NCI-H345 treated with DMSO at 0.1 percent for 48 hours (cell line): ENCODE data around the gene CFAP299.
"Not testable (repeated sequence)": the region's sequence is repeated elsewhere in the genome, so short reads cannot be mapped to it uniquely, and the experiment has no call there.

ENCODE experiments used
- DNase-seq: peaks from one replicate; lab custom pipeline; 2025; ENCODE audit not compliant: unreplicated experiment; lab: John Stamatoyannopoulos, UW

The CFAP299 gene

DNA sequence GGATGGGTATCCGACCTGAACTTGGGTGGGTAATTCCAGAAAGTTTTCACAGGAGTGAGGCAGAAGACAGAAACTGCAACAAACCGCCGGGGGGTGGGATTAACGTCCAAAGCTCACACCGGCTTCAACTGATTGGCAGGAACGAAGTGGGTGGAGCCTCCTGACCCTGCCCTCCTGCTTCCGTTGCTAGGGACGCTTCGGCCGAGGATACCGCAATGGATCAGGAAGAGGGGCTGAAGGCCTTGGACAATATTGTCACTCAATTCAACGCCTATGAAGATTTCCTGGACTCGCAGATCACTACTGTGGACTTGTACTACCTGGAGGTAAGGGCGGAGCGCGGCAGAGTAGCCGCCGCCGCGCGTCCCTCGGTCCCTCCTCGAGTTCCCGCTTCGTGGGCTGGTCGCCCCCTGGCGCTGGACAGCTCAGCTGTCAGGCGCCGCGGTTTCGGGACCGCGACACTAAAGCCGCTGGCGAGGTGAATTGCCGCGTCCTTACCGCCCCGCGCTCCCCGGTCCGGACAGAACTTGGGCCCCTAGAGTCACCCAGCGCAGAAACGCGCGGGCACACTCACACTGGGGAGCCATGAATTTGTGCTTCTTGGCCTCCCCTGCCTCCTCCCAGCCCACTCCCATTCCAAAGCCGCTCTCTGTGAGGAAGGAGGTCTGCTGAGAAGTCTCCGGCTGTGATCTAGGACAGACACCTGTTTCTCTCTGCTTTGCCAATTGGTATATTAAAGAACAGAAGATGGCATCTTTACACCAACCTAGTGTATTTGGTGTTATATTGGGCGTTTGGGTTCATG lies at the start of gene CFAP299:
Gene CFAP299 (plus strand): TSS at position 177 of the 805 bp plus-strand sequence.
- DNase-seq: peak; percentile 70

DNA sequence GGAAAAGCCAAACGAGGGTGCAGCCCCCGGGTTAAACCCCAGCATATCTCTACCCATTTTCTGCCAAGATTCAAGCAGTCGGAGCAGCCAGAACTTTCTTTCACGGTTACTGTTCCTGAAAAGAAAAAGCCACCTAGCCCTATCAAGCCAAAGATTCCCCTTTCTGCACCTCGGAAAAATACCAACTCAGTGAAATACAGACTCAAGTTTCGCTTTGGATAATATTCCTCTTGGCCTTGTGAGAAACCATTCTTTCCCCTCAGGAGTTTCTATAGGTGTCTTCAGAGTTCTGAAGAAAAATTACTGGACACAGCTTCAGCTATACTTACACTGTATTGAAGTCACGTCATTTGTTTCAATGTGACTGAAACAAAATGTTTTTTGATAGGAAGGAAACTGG lies 49.1 kb upstream of the CFAP299 start:
- no peak for DNase-seq

DNA sequence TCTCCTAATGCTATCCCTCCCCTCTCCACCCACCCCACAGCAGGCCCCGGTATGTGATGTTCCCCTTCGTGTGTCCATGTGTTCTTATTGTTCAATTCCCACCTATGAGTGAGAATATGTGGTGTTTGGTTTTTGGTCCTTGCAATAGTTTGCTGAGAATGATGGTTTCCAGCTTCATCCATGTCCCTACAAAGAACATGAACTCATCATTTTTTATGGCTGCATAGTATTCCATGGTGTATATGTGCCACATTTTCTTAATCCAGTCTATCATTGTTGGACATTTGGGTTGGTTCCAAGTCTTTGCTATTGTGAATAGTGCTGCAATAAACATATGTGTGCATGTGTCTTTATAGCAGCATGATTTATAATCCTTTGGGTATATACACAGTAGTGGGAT lies 44.9 kb upstream of the CFAP299 start:
- DNase-seq: not testable (repeated sequence)

DNA sequence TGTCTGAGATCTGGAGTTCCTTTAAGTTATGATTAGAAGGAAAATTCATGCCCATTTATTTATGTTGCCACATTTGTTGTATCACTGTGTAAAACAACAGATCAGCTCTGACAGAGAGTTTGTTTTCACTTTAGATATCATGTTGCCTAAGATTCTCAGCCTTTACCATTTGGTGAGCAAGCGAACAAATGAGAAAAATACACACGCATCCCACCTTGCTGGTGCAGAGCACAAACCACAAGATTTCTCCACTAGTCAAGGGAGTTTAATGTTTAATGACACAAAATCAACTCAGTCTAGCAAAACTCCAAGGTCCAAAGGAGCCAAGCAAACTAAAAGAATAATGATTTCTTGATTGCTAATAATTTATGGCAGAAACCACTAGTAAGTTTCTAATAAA lies 41.3 kb upstream of the CFAP299 start:
- DNase-seq: no peak

DNA sequence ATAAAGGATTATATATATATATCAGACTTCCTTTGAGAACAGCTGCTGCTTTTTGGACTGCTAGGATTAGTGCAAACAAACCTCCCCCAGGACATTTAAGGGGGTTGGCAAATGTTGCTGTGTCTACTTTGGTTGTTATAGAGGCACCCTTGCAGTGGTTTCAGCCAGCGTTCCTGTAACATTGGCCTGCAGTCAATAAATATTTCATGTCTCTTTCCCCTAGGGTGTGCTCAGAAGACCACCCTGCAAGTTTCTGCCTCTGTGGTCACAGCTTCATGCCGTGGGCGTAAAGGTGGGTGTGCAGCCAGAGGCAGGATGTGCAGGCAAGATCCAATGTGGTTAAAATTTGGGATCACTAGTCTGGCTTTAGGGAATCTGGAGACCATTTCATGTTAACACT lies 40.2 kb upstream of the CFAP299 start:
- no peak for DNase-seq

DNA sequence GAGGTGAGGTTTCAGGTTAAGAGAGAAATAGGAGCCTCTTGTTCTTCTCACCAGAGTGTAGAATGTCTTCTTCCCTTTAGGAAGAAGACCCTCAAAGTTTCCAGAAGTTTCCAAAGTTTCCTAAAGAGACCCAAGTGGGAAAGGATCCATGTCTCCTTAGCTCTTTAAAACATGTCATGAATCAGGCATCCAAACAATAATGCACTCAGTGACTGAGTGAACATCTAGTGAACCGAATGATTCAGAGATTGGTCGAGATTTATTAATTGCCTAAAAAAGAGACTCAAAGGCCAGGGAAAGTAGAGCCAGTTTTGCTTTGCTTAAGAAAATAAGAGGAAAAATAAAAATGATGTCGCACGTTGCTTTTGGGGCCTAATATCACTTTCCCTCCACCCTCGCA lies 39.7 kb upstream of the CFAP299 start:
- DNase-seq: no peak

DNA sequence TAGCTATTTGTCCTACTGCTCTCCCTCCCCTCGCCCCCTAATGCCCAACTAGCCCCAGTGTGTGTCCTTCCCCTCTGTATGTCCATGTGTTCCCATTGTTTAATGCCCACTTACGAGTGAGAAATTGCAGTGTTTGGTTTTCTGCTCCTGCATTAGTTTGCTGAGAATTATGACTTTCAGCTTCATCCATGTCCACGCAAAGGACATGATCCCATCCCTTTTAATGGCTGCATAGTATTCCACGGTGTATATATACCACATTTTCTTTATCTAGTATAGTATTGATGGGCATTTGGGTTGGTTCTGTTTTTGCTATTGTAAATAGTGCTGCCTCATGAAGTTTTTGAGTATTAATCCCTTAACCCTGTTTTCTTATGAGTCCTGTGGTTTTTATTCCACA lies 33.6 kb upstream of the CFAP299 start:
- no peak for DNase-seq

DNA sequence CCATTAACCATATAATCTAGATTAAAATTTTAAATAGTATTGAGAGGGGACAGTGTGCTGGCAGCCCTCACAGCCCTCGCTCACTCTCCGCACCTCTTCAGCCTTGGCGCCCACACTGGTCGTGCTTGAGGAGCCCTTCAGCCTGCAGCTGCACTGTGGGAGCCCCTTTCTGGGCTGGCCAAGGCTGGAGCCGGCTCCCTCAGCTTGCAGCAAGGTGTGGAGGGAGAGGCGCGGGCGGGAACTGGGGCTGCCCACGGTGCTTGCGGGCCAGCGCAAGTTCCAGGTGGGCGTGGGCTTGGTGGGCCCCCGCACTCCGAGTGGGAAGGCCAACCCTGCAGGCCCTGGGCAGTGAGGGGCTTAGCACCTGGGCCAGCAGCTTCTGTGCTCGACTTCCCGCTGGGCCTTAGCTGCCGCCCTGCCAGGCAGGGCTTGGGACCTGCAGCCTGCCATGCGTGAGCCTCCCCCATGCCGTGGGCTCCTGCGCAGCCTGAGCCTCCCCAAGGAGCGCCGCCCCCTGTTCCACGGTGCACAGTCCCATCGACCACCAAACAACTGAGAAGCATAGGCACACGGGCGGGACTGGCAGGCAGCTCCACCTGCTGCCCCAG lies 32.8 kb upstream of the CFAP299 start:
- no peak for DNase-seq

DNA sequence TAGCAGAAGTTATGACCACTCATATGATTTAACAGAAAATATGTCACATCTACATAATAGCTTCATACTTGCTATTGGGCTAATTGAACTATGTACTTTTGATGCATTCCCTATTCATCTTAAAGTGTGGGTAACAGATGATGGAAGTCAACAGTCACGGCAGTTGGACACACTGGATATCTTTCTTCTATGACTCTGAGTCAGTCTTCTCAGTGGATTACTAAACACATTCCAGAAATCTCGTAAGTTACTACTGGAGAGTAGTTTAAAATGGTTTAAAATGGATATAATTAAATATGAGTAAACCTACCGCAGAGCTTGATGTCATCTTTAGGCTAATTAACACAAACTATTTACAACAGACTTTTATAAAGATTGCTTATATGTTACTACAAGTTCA lies 30.1 kb upstream of the CFAP299 start:
- no peak for DNase-seq

DNA sequence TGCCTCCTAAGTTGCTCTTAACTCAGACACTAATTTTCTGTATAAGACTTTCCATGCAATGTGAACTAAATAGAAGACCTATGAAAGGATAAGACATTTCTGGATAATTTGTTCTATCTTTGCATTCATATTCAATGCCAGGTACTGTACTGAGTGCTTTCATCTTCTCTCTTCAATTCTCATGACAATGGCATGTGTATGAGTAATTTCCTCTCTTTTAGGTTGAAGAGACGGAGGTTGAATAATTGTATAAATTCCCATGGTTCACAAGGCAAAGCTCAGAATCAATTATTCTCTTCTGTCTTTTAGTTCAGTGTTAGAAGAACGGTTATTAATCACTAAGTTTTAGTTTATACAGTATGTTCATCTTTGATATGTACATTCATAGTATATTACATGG lies 29.3 kb upstream of the CFAP299 start:
- DNase-seq: no peak

DNA sequence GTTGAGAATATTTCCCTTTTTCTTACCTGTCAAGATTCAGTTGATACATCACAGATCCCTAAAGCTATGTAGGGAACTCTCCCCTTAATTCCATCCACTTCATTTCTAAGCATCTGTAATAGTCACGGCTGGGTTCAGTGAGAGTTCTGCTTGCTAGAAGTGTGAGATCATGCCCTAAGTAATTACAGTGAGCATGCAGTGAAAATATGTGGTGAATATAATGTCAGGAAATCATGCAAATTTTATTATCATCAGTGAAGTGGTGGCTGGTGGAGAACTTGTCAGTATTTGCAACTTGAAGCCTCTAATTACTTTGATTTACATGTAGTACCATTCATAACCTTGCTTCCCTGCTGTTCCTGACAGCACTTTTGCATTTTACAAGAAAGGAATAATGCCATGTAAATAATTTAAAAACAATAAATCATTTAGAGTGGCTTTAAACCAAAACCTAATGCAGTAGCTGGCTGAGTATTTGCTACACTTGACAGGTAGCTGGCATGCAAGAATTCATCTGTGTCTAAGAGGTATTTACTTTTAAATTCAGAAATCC lies 28.3 kb upstream of the CFAP299 start:
- peak; percentile 57 for DNase-seq

DNA sequence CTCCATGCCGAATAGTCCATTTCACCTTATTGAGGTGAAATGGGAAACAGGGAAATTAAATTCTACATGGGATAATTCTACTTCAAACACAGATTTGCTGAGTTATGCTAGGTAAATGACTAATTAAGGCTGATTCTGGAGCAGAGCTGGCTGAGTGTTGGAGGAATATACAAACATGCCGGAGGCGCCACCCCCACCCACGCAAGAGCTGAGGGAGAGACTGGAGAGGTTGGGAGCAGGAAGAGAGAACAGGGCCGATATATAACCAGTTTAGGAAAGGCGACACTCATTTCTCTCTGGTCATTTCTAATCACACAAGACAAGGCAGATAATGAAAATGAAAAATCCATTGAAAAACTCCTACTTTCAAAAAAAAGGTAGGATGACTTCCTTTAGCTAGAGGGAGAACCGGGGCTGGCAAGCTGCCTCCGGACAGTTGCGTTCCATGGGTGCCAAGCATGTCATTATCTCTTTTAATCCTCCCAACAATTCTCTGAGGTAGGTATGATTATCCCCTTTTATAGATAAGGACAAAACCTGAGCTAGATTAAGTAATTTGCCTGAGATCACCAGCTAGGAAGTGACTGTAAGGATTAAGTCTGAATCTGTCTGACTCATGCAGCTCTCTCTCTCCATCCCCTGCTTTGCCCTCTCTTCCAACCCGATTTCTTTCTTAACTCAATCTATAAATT lies 27.6 kb upstream of the CFAP299 start:
- DNase-seq: no peak

DNA sequence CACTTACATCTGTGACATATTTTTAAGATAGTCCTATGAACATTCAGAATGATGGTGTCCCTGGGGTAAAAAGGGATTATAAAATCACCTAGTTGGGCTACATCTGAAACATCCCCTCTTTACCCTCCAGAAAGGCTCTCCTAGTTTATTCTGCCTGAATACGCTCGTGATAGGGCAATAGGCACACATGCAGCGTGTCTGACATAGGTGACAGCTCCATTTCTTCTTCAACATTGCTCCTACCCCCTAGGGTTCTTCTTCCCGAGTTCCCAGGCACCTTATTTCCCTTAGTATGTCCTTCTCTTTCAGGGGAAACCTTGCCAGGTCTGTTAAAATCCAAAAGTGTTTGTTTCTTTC lies 27.1 kb upstream of the CFAP299 start:
- no peak for DNase-seq

DNA sequence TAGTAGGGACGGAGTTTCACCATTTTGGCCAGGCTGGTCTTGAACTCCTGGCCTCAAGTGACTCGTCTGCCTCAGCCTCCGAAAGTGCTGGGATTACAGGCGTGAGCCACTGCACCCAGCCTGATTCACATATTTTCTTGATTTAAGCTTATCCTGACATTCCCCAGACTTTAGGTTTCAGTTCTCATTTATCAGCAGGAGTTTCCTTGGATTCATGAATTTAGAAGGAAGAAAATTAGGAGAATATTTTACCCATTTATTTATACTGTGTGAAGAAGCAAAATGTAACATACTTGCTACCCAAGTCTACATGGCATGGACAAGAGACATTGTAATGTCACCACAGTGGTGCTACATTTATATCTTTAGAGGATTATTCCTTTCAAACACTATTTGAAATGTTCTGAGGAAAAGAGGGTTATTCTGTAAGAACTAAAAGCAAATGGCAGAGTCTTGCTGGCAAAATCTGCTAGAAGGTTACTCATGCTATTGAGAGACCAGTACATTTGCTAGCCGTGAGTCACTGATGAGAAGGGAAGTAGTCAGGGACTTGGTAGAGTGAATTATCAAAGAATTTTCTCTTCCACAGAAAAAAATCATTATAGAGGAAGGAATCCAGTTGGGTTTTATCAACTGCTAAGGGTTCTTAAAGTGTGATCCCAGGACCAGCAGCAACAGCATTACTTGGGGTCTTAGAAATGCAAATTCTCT lies 26.1 kb upstream of the CFAP299 start:
- DNase-seq: no peak

DNA sequence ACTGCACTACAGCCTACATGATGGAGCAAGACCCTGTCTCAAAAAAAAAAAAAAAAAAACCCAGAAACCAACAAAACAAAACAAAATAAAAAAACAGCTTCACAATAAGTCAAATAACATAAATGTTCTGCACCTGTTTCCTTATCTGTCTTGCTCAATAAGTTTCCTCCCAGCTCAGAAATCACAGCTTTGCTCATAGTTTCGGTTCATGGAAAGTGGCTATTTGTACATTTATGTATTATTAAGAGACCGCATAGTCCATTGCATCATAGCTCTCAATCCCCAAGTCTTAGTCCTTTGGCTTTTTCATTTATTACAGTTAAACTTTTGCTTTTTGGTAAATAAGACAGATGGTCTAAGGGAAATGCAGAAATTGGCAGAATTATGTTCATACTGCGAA lies 24.4 kb upstream of the CFAP299 start:
- no peak for DNase-seq

DNA sequence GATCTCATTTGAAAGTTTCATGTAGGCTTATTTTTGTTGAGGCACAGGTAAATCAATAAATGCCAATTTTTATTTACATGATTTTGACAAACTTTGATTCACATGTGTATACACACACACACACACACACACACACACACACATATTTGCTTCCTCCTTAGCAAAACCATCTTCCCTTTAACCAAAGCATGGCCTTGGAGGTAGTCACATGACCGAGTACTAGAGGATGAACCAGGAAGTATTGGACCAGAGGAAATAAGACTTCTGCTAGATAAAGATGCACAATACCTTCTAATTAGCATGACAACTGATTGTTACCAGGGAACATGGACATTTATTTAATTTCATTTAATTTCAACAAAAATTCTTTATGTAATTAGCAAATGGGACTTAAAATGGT lies 23.4 kb upstream of the CFAP299 start:
- DNase-seq: no peak

DNA sequence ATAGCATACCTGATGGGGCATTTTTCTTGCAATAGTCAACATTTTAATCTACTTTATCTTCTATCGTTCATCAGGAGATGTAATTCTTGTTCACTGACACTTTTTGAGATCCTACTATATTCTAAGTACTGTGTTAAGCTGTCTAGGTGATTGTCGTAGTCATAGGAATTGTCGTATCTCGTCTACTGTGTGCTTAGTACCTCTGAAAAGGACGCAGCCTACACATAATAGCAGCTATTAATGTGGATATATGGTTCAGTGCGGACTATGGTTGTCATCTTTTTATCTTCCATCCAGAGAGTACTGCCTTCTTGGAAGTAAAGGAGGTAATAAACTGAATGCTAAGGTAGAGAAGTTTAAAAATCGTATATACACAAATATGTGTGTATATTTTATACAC lies 21.9 kb upstream of the CFAP299 start:
- no peak for DNase-seq

DNA sequence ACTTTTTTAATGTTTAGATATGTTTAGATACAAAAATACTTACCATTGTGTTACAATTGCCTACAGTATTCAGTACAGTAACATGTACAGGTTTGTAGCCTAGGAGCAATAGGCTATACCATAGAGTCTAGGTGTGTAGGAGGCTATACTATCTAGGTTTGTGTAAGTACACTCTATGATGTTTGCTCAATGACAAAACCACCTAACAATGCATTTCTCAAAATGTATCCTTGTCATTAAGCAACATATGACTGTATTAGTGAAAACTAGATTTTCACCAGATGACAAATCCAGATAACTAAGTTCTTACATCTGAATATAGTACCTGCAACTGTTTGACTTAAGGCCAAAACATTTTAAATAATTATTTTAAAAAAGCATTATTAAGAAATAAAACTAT lies 19.7 kb upstream of the CFAP299 start:
- DNase-seq: not testable (repeated sequence)

DNA sequence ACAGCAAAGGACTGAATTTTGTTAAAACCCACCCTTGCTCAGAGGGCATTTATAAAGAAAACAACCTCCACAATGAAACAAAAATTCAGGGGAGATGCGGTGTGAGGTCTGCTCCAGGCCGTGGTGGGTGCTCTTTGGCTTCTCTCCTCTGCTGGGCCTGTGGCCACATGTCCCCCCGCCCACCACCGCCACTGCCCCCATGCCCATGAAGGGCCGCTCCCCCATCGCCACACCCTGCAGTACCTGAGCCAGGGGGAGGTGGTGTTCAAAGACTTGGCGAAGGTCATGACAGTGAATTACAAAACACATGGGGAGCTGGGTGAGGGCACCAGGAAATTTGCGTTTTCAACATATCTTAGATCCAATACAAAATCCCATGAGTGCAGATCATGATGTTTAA lies 14.2 kb upstream of the CFAP299 start:
- no peak for DNase-seq

DNA sequence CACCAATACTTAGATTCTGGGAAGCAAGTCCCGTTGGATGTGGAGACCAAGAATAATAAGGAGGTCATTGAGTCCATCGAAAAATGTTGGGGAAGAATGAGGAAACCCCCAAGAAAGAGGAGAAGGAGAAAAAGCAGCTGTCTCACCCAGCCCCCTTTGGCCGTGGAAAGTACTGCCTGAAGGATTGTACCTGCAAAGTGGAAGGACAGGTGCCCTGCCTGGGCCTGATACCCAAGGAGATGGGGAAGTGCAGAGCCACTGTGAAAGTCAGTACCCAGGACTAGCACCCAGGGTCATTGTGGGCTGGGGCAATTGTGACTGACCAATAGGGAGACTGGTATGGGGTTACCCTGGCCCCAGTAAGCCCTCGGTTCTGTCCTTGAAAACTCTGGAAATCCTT lies 13.8 kb upstream of the CFAP299 start:
- DNase-seq: no peak

DNA sequence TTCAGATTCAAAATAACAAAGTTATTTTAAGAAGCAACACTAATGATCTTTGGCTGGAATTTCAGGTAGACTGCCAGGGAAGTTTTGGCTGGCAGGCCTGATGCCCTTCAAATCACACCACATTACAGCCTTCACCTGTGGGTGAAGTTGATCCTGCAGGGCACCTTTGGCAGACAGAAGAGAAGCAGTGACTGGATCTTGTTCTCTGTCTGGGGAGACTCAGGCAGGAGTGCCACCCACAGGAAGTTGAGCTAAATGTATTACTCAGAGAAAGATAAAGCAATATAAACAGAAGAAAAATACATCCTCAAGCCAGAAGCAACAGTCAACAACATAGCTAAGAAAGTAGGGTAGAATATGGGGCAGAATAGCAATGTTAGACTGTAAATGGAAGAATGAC lies 12.8 kb upstream of the CFAP299 start:
- no peak for DNase-seq
